HEK293 (cell line): ENCODE results near the gene UBQLN2.

Experiments
- CTCF ChIA-PET: fragments of 350-600 bp; formaldehyde crosslinking; extraction: SDS; loops from one replicate; lab custom pipeline; 2021; ENCODE audit warnings: antibody characterized with exemption; lab: Yijun Ruan, JAX
- POLR2A ChIA-PET: fragments of 300-600 bp; formaldehyde crosslinking; extraction: SDS; loops from one replicate; lab custom pipeline; 2020; ENCODE audit warnings: antibody characterized with exemption, inconsistent platforms; lab: Yijun Ruan, JAX
- H3K27ac ChIP-seq: fragments of 200-500 bp; sonication (Bioruptor generic); 2 replicates; pipeline ENCODE4 v1.5.1; 2014; ENCODE audit warnings: low read depth, low read length, control low read depth, inconsistent platforms; ENCODE audit errors: extremely low read depth
- H3K36me3 ChIP-seq, 2 experiments: fragments of 200-500 bp in 1 of 2; sonication (Bioruptor generic) in 1 of 2; 1 replicate in 1 of 2; 2 replicates in 1 of 2; pipeline ENCODE4 v1.5.1; 2014 to 2017; ENCODE audit warnings: inconsistent platforms in 2 of 2, low read length in 2 of 2; ENCODE audit not compliant: control insufficient read depth in 2 of 2, insufficient read depth in 1 of 2
- H3K4me1 ChIP-seq: fragments of 200-500 bp; sonication (Bioruptor generic); 2 replicates; pipeline ENCODE4 v1.5.1; 2014; ENCODE audit warnings: mild to moderate bottlenecking, low read length, inconsistent platforms; ENCODE audit not compliant: control insufficient read depth, insufficient read depth
- H3K4me3 ChIP-seq: 2 replicates; pipeline ENCODE4 v1.5.1; 2011; ENCODE audit warnings: low read depth, mild to moderate bottlenecking, control low read depth, low read length, moderate library complexity
- H3K9me3 ChIP-seq: fragments of 200-500 bp; sonication (Bioruptor generic); 2 replicates; pipeline ENCODE4 v1.5.1; 2014; ENCODE audit warnings: low read depth, low read length, inconsistent platforms; ENCODE audit not compliant: control insufficient read depth, insufficient read depth
- BCL11A ChIP-seq: fragments of 450-650 bp; formaldehyde crosslinking; IDR thresholded peaks from 2 replicates; pipeline ENCODE4 v1.5.1; 2016; ENCODE audit warnings: low read depth, missing biosample characterization, missing genetic modification characterization
- FEZF1 ChIP-seq: fragments of 450-650 bp; formaldehyde crosslinking; IDR thresholded peaks from 2 replicates; pipeline ENCODE4 v1.5.1; 2016; ENCODE audit warnings: missing biosample characterization, missing genetic modification characterization
- GLIS1 ChIP-seq: fragments of 450-650 bp; formaldehyde crosslinking; IDR thresholded peaks from 2 replicates; pipeline ENCODE4 v1.5.1; 2016; ENCODE audit warnings: missing biosample characterization, missing genetic modification characterization
- GLIS2 ChIP-seq: fragments of 450-650 bp; formaldehyde crosslinking; IDR thresholded peaks from 2 replicates; pipeline ENCODE4 v1.5.1; 2016; ENCODE audit warnings: missing biosample characterization, missing genetic modification characterization
- HIC1 ChIP-seq: fragments of 450-650 bp; formaldehyde crosslinking; IDR thresholded peaks from 2 replicates; pipeline ENCODE4 v1.5.1; 2016; ENCODE audit warnings: missing biosample characterization, missing genetic modification characterization
- KLF7 ChIP-seq: fragments of 450-650 bp; formaldehyde crosslinking; IDR thresholded peaks from 2 replicates; pipeline ENCODE4 v1.5.1; 2016; ENCODE audit warnings: missing biosample characterization, missing genetic modification characterization, borderline replicate concordance
- OSR2 ChIP-seq: fragments of 450-650 bp; formaldehyde crosslinking; IDR thresholded peaks from 2 replicates; pipeline ENCODE4 v1.5.1; 2016; ENCODE audit warnings: missing biosample characterization, missing genetic modification characterization
- SALL2 ChIP-seq: fragments of 450-650 bp; formaldehyde crosslinking; IDR thresholded peaks from 2 replicates; pipeline ENCODE4 v1.5.0; 2017; ENCODE audit warnings: missing biosample characterization, mild to moderate bottlenecking, missing genetic modification characterization, borderline replicate concordance
- SETDB1 ChIP-seq: IDR thresholded peaks from one replicate; pipeline ENCODE4 v1.6.1; 2017; ENCODE audit warnings: mild to moderate bottlenecking, low read length, moderate library complexity, mixed read lengths; ENCODE audit not compliant: insufficient read length
- WT1 ChIP-seq: fragments of 450-650 bp; formaldehyde crosslinking; IDR thresholded peaks from 2 replicates; pipeline ENCODE4 v1.5.1; 2016; ENCODE audit warnings: missing biosample characterization, missing genetic modification characterization
- YY1 ChIP-seq: fragments of 450-650 bp; formaldehyde crosslinking; IDR thresholded peaks from 2 replicates; pipeline ENCODE4 v1.5.1; 2018; ENCODE audit warnings: missing biosample characterization, missing genetic modification characterization
- ZBTB11 ChIP-seq: fragments of 450-650 bp; formaldehyde crosslinking; conservative IDR thresholded peaks from 2 replicates; pipeline ENCODE4 v1.5.1; 2016; ENCODE audit warnings: low read depth, missing biosample characterization, missing genetic modification characterization
- ZBTB21 ChIP-seq: fragments of 450-650 bp; formaldehyde crosslinking; IDR thresholded peaks from 2 replicates; pipeline ENCODE4 v1.5.1; 2017; ENCODE audit warnings: missing biosample characterization, missing genetic modification characterization
- ZFP41 ChIP-seq: fragments of 450-650 bp; formaldehyde crosslinking; IDR thresholded peaks from 2 replicates; pipeline ENCODE4 v1.5.1; 2016; ENCODE audit warnings: missing biosample characterization, missing genetic modification characterization, borderline replicate concordance
- ZNF112 ChIP-seq: fragments of 450-650 bp; formaldehyde crosslinking; IDR thresholded peaks from 2 replicates; pipeline ENCODE4 v1.5.0; 2017; ENCODE audit warnings: missing biosample characterization, missing genetic modification characterization
- ZNF214 ChIP-seq: fragments of 450-650 bp; formaldehyde crosslinking; IDR thresholded peaks from 2 replicates; pipeline ENCODE4 v1.5.1; 2017; ENCODE audit warnings: missing biosample characterization, mild to moderate bottlenecking, missing genetic modification characterization, borderline replicate concordance
- ZNF324 ChIP-seq: fragments of 450-650 bp; formaldehyde crosslinking; IDR thresholded peaks from 2 replicates; pipeline ENCODE4 v1.5.1; 2016; ENCODE audit warnings: missing biosample characterization, missing genetic modification characterization
- ZNF391 ChIP-seq: fragments of 450-650 bp; formaldehyde crosslinking; IDR thresholded peaks from 2 replicates; pipeline ENCODE4 v1.5.1; 2016; ENCODE audit warnings: low read depth, missing biosample characterization, missing genetic modification characterization, borderline replicate concordance
- ZNF473 ChIP-seq: fragments of 450-650 bp; formaldehyde crosslinking; IDR thresholded peaks from 2 replicates; pipeline ENCODE4 v1.5.1; 2017; ENCODE audit warnings: missing biosample characterization, missing genetic modification characterization
- ZNF488 ChIP-seq: fragments of 450-650 bp; formaldehyde crosslinking; IDR thresholded peaks from 2 replicates; pipeline ENCODE4 v1.5.1; 2016; ENCODE audit warnings: missing biosample characterization, missing genetic modification characterization
- ZNF561 ChIP-seq: fragments of 450-650 bp; IDR thresholded peaks from 2 replicates; pipeline ENCODE4 v1.5.1; 2018; ENCODE audit warnings: missing biosample characterization, missing genetic modification characterization, borderline replicate concordance
- ZNF660 ChIP-seq: fragments of 450-650 bp; IDR thresholded peaks from 2 replicates; pipeline ENCODE4 v1.5.1; 2018; ENCODE audit warnings: missing biosample characterization, mild to moderate bottlenecking, missing genetic modification characterization
- ZNF707 ChIP-seq: fragments of 450-650 bp; formaldehyde crosslinking; IDR thresholded peaks from 2 replicates; pipeline ENCODE4 v1.5.1; 2016; ENCODE audit warnings: missing biosample characterization, missing genetic modification characterization
- ZNF777 ChIP-seq: fragments of 450-650 bp; formaldehyde crosslinking; IDR thresholded peaks from 2 replicates; pipeline ENCODE4 v1.5.1; 2017; ENCODE audit warnings: missing biosample characterization, missing genetic modification characterization, borderline replicate concordance
- ZSCAN16 ChIP-seq: fragments of 450-650 bp; formaldehyde crosslinking; IDR thresholded peaks from 2 replicates; pipeline ENCODE4 v1.5.1; 2016; ENCODE audit warnings: missing biosample characterization, missing genetic modification characterization

UBQLN2 gene

GRCh38 chrX:56572975-56573374 lies 9.5 kb downstream of the UBQLN2 start:
- no peak overlapping the region for H3K4me3 ChIP-seq
- CTCF ChIA-PET, result no interaction called here
- no peak overlapping the region for H3K27ac ChIP-seq
- peaks cover 2 to 34% of the 10 kb centered on the region in 2 experiments for H3K36me3 ChIP-seq
- no peaks in the 10 kb centered on the region for H3K9me3 ChIP-seq
- POLR2A ChIA-PET, result no interaction called here
- no peaks in the 10 kb centered on the region for H3K4me1 ChIP-seq
- no peak for TF ChIP-seq ZNF112 (tag by site-specific recombination)
- no peak for TF ChIP-seq ZNF561 (tag by site-specific recombination)
- no peak for TF ChIP-seq ZNF391 (tag by site-specific recombination)
- TF ChIP-seq FEZF1, result no peak
- no peak for TF ChIP-seq ZNF214
- TF ChIP-seq HIC1 (tag by site-specific recombination), result no peak
- no peak for TF ChIP-seq SALL2 (tag by site-specific recombination)
- TF ChIP-seq ZNF473 (tag by site-specific recombination), result no peak
- TF ChIP-seq ZNF707 (tag by site-specific recombination), result no peak

- H3K4me1 ChIP-seq, result no peaks in the 10 kb centered on the region
- H3K9me3 ChIP-seq, result no peaks in the 10 kb centered on the region
- ChIA-PET POLR2A (no interaction called here), CTCF (no interaction called here)
- no peak overlapping the region for H3K27ac ChIP-seq
- TF ChIP-seq OSR2 (tag by site-specific recombination) (no peak), ZBTB21 (tag by site-specific recombination) (no peak), BCL11A (tag by site-specific recombination) (no peak), ZNF660 (tag by site-specific recombination) (no peak), SETDB1 (no peak), KLF7 (tag by site-specific recombination) (no peak), YY1 (tag by site-specific recombination) (no peak), GLIS1 (tag by site-specific recombination) (no peak), GLIS2 (tag by site-specific recombination) (no peak), ZNF488 (no peak), ZFP41 (tag by site-specific recombination) (no peak), ZBTB11 (no peak), WT1 (no peak), ZNF777 (tag by site-specific recombination) (no peak), ZSCAN16 (tag by site-specific recombination) (no peak), ZNF324 (tag by site-specific recombination) (no peak)
- H3K4me3 ChIP-seq, result no peak overlapping the region
- peaks cover 0 to 23% of the 10 kb centered on the region in 2 experiments; a peak in 2 of 3 replicates for H3K36me3 ChIP-seq
Measured at GRCh38 chrX:56574861-56575260, 11.4 kb downstream of the UBQLN2 start.
